Esophagus squamous epithelium (tissue), 5 donors: Measurements from ENCODE around the gene IGSF9. TPM values are rescaled to one million over a fixed set of nuclear protein-coding genes. Genes with fewer than 3 reads are reported as not detected.

Experiments used
- DNase-seq: peaks from one replicate; lab custom pipeline; 2025; lab: John Stamatoyannopoulos, UW
- H3K27ac ChIP-seq, 4 donors: fragments of 200-600 bp; sonication (generic); one replicate each; pipeline ENCODE4 v1.5.1; 2016 to 2019; ENCODE audit warnings: mild to moderate bottlenecking in 1 of 4
- H3K27me3 ChIP-seq, 4 donors: fragments of 200-600 bp; sonication (generic); 1 replicate in 3 of 4; 2 replicates in 1 of 4; pipeline versions ENCODE4 v1.5.1 to v1.6.0; 2017 to 2021; ENCODE audit warnings: antibody characterized with exemption in 1 of 4
- H3K36me3 ChIP-seq, 3 donors: fragments of 200-600 bp; sonication (generic); one replicate each; pipeline ENCODE4 v1.5.1; 2016 to 2019
- H3K4me1 ChIP-seq, 3 donors: fragments of 200-600 bp; sonication (generic); one replicate each; pipeline ENCODE4 v1.5.1; 2017 to 2019
- H3K4me3 ChIP-seq, 4 donors: fragments of 200-600 bp; sonication (generic); 1 replicate in 3 of 4; 2 replicates in 1 of 4; pipeline ENCODE4 v1.5.1; 2016 to 2019; ENCODE audit warnings: mild to moderate bottlenecking in 2 of 4, moderate library complexity in 1 of 4
- H3K9me3 ChIP-seq, 3 donors: fragments of 200-600 bp; sonication (generic); one replicate each; pipeline ENCODE4 v1.5.1; 2016 to 2019
- CTCF ChIP-seq, 6 experiments: fragments of 450-650 bp in 4 of 6; fragments of 200-600 bp in 2 of 6; sonication (generic) in 2 of 6; IDR thresholded peaks; one replicate each; pipeline ENCODE4 v1.5.1; 2016 to 2019; ENCODE audit warnings: antibody characterized with exemption in 6 of 6, mild to moderate bottlenecking in 4 of 6, moderate library complexity in 4 of 6
- POLR2A ChIP-seq, 4 donors: fragments of 450-650 bp; IDR thresholded peaks; one replicate each; pipeline ENCODE4 v1.6.1; 2017; ENCODE audit warnings: antibody characterized with exemption in 4 of 4, mild to moderate bottlenecking in 4 of 4, moderate library complexity in 3 of 4
- WGBS, 2 donors: methylation state at CpG; one replicate each; pipeline ENCODE4 v1.1.5; 2018; 5-methylcytosine and 5-hydroxymethylcytosine counted together
- intact Hi-C: fragments of 100-400 bp; cut with DNase I; formaldehyde crosslinking; loops from one replicate; pipeline ENCODE4 v1.15.0; 2022
- total RNA-seq, 4 donors: library from RNA; depleted of rRNA; stranded (reverse); fragments of >200 nt; gene quantifications; one replicate each; pipeline ENCODE4 v1.1.0, GENCODE V29; 2016
- donor health status: DM: yes; HTN: yes; CAD: no.

IGSF9 gene
- total RNA-seq, 4 donors from 2014 or later = 4.2 to 12.0 (median 8.8) TPM

- Histone ChIP-seq H3K4me1 (peaks cover 0 to 20% (median 4%) of the 10 kb centered on the region in 3 donors), H3K27me3 (peaks cover 0 to 11% (median 0%) of the 10 kb centered on the region in 4 donors), H3K9me3 (no peaks in the 10 kb centered on the region), H3K4me3 (peak overlapping the region in 1 of 4 donors; percentile 28), H3K27ac (peak overlapping the region in 3 of 4 donors; percentile 37 to 55 (median 43)), H3K36me3 (no peaks in the 10 kb centered on the region)
- TF ChIP-seq POLR2A (IDR thresholded peaks at IDR 0.05) (no peak), CTCF (IDR thresholded peaks at IDR 0.05) (no peak)
- DNase-seq = no peak
- 23 to 28% methylated on average over 4 of the region's 4 CpGs for WGBS, 2 donors
- intact Hi-C loops = no loop called here
Observed at GRCh38 chr1:159991513-159991912, 46.1 kb upstream of the IGSF9 start.

GRCh38 chr1:159990005-159990404, 44.6 kb upstream of the IGSF9 start:
- Histone ChIP-seq H3K36me3 (no peaks in the 10 kb centered on the region), H3K4me1 (peaks cover 0 to 20% (median 4%) of the 10 kb centered on the region in 3 donors), H3K4me3 (no peak overlapping the region), H3K27ac (no peak overlapping the region), H3K27me3 (peaks cover 0 to 11% (median 0%) of the 10 kb centered on the region in 4 donors), H3K9me3 (no peaks in the 10 kb centered on the region)
- no peak for DNase-seq
- TF ChIP-seq POLR2A (IDR thresholded peaks at IDR 0.05) = no peak
- no peak for TF ChIP-seq CTCF (IDR thresholded peaks at IDR 0.05)
- WGBS, 2 donors = 76 to 85% methylated on average over 5 of the region's 5 CpGs
- intact Hi-C loops = no loop called here

DNA sequence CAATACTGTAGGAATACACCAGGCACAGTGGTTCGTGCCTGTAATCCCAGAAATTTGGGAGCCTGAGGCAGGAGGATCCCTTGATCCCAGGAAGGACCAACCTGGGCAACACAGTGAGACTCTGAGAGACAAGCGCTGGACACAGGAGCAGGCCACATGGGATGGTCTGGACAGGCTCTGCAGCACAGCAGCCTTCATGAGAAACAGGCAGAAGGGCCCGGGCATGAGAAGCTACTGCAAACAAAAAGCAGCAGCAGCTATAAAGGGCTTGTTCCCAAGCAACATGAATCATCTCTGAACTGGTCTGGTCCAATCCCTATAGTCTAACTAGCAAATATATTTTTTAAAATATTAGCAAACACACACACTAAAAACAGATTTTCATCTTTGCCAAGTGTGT, 44.2 kb upstream of the IGSF9 start:
- WGBS, 2 donors = 17 to 52% methylated on average over 1 to 3 of the region's 3 CpGs
- Histone ChIP-seq H3K9me3 (no peaks in the 10 kb centered on the region), H3K4me3 (no peak overlapping the region), H3K4me1 (peaks cover 0 to 20% (median 4%) of the 10 kb centered on the region in 3 donors), H3K36me3 (no peaks in the 10 kb centered on the region), H3K27me3 (peaks cover 0 to 11% (median 0%) of the 10 kb centered on the region in 4 donors), H3K27ac (no peak overlapping the region)
- no peak for TF ChIP-seq CTCF (IDR thresholded peaks at IDR 0.05)
- TF ChIP-seq POLR2A (IDR thresholded peaks at IDR 0.05) = no peak
- intact Hi-C loops = no loop called here
- DNase-seq = no peak

- Histone ChIP-seq H3K4me3 (no peak overlapping the region), H3K27ac (no peak overlapping the region), H3K4me1 (peaks cover 0 to 20% (median 4%) of the 10 kb centered on the region in 3 donors), H3K9me3 (no peaks in the 10 kb centered on the region), H3K36me3 (no peaks in the 10 kb centered on the region), H3K27me3 (peaks cover 0 to 11% (median 0%) of the 10 kb centered on the region in 4 donors)
- no peak for TF ChIP-seq CTCF (IDR thresholded peaks at IDR 0.05)
- TF ChIP-seq POLR2A (IDR thresholded peaks at IDR 0.05) = no peak
- intact Hi-C loops = no loop called here
- WGBS, 2 donors = 50 to 71% methylated on average over 1 of the region's 1 CpG
- DNase-seq = no peak
Observed at GRCh38 chr1:159988006-159988405, 42.6 kb upstream of the IGSF9 start.

DNA sequence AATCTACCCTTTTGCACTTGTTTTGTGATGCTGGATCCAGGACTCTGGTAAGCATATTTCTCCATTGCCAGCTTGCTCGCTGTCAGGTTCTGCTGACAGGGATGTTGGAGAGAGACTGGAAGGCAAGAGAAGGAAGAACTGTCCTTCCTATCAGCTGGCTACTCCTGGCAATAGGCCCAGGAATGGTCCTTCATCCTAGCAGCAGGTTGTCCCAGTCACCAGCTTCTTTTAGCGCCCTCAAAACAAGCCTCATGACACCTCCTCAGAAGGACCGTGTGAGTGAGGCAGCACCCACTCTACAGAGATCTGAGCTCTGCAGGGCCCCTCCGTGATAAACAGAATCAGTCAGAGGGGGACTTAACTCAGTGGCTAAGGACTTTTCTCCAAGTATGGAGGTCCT, 41.8 kb upstream of the IGSF9 start:
- intact Hi-C loops = no loop called here
- 71 to 84% methylated on average over 3 to 4 of the region's 4 CpGs for WGBS, 2 donors
- Histone ChIP-seq H3K27me3 (peaks cover 0 to 11% (median 0%) of the 10 kb centered on the region in 4 donors), H3K4me3 (no peak overlapping the region), H3K4me1 (peaks cover 0 to 19% (median 2%) of the 10 kb centered on the region in 3 donors), H3K9me3 (no peaks in the 10 kb centered on the region), H3K36me3 (no peaks in the 10 kb centered on the region), H3K27ac (no peak overlapping the region)
- no peak for TF ChIP-seq CTCF (IDR thresholded peaks at IDR 0.05)
- no peak for TF ChIP-seq POLR2A (IDR thresholded peaks at IDR 0.05)
- no peak for DNase-seq
